A673 (cell line): ENCODE data around the gene TRAPPC12.

Source experiments
- CTCF ChIP-seq: fragments of 300-800, 200-600 bp; sonication (generic); conservative IDR thresholded peaks from 2 replicates; pipeline ENCODE4 v1.5.1; 2017; ENCODE audit warnings: low read depth, mild to moderate bottlenecking, antibody characterized with exemption, low read length, moderate library complexity, mixed read lengths
- EZH2 ChIP-seq: fragments of 200-600 bp; sonication (generic); IDR thresholded peaks from 2 replicates; pipeline ENCODE4 v1.6.1; 2017; ENCODE audit warnings: borderline replicate concordance, low read depth, mild to moderate bottlenecking, mixed read lengths, antibody characterized with exemption, low read length; ENCODE audit not compliant: poor library complexity, severe bottlenecking

GRCh38 chr2:3454802-3455201 lies 75.3 kb downstream of the TRAPPC12 start:
- no peak for TF ChIP-seq CTCF
- no peak for TF ChIP-seq EZH2
